Measurements from ENCODE around the gene UPK1A.

The UPK1A gene

DNA sequence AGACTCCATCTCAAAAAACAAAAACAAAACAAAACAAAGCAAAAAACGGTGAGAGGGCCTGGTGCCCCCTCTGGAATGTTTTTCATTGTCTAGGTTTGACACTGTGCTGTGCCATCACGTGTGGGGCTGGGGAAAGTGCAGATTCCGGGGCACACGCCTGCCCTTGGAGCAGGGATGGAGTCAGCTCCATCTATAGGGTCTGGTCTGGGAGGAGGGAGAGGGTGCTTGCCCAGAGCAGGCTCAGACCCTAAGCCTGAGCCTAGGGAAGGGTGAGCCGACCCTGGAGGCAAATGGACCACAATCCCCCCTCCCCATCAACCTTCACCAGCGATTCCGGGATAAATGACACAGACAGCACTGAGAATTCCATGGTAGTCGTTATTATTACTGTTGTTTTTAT lies 27.1 kb downstream of the UPK1A start:
- DNase-seq (ENCODE audit: low spot score): no peak

GRCh38 chr19:35693835-35694599 lies 27.7 kb downstream of the UPK1A start:
- peak; percentile 90 for DNase-seq (ENCODE audit: low spot score)

GRCh38 chr19:35695895-35696422 lies 29.6 kb downstream of the UPK1A start:
- DNase-seq (ENCODE audit: low spot score): no peak

- no peak for DNase-seq (ENCODE audit: low spot score)
Observed at GRCh38 chr19:35696835-35697234, 30.5 kb downstream of the UPK1A start.

DNA sequence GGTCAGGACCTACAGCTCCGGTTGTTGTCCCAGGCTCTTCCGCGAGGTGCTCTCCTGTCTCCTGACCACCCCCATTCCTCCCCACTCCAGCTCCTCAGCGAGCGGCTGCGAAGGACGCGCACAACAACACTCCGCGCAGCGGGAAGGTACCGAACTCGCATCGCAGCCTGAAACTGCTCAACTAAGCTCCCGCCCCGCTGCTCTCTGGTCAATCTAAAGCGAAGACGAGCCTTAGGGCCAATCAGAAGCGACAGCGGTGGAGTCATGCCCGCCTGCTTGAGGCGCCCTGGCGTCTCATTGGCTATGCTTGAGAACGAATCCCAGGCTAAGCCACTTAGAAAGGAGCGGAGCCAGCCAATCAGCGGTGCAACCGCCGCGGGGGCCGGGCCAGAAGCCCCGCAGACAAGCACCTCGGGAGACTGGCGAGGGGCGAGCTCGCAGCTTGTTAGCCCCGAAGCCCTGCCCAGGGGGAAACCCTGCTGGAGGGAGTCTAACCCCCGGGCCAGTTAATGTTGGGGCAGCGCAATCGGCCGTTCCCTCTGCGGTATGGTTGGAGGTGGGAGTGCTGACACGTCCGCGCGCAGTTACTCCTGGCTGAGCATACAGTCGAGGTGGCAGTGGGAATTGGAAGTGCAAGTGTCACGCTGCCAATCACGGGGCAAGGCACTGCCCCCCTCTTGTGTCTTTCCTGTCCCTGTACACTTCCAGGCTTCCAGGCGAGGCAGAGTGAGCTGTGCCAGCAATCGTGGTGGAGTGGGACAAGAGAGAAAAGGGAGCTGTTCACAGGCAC lies 36.1 kb downstream of the UPK1A start:
- DNase-seq (ENCODE audit: low spot score): peak; percentile 98

GRCh38 chr19:35703343-35703742 lies 37.0 kb downstream of the UPK1A start:
- no peak for DNase-seq (ENCODE audit: low spot score)

GRCh38 chr19:35704218-35704617 lies 37.9 kb downstream of the UPK1A start, which contains the start of gene ZBTB32:
ZBTB32 (plus strand) TSS chr19:35704558; CDS start chr19:35714627, 10,069 bp downstream.
- DNase-seq (ENCODE audit: low spot score): no peak

GRCh38 chr19:35708391-35708790 lies 42.1 kb downstream of the UPK1A start:
- no peak for DNase-seq (ENCODE audit: low spot score)

DNA sequence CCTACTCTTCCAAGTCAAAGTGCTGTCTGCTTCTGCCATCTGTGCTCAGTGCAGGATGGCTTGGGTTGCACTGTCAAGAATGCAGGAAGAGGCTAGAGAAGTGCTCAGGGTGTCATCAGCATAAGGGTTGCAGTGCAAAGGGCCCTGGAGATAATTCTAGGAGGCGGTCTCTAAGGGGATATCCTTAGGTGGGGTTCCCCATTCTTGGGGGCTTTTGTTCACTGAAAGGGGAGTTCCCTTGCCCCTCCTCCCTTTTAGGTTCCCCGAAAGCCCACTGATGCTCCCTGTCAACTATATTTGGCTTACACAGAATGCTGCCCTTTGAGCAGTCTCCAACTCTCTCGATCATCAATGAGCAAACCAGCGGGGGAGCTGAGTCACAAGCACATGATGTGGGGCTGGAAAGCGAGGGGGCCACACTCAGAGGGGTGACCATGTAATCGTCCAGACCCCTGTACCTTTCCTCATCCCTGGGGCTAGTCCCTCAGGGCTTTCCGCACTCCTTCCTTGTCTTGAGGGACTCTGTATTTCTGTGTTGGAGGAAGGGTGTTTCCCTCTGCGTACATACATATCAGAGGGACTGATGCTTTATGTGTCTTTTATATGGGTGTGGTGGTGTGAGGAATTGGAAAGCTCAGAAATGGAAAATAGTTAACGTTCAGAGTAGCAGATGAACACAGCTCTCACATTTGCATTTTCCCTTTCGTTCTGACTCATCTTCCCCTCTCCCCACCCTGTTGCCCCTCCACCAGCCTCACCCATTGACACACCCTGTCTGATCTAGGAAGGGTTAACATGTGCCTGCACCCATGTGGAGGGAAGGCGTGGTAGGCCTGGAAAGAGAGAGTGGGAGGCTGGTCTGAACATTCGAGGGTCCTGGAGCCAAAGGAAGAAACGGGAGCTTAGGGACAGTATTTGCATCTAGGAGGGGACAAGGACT lies 44.7 kb downstream of the UPK1A start:
- no peak for DNase-seq (ENCODE audit: low spot score)

DNA sequence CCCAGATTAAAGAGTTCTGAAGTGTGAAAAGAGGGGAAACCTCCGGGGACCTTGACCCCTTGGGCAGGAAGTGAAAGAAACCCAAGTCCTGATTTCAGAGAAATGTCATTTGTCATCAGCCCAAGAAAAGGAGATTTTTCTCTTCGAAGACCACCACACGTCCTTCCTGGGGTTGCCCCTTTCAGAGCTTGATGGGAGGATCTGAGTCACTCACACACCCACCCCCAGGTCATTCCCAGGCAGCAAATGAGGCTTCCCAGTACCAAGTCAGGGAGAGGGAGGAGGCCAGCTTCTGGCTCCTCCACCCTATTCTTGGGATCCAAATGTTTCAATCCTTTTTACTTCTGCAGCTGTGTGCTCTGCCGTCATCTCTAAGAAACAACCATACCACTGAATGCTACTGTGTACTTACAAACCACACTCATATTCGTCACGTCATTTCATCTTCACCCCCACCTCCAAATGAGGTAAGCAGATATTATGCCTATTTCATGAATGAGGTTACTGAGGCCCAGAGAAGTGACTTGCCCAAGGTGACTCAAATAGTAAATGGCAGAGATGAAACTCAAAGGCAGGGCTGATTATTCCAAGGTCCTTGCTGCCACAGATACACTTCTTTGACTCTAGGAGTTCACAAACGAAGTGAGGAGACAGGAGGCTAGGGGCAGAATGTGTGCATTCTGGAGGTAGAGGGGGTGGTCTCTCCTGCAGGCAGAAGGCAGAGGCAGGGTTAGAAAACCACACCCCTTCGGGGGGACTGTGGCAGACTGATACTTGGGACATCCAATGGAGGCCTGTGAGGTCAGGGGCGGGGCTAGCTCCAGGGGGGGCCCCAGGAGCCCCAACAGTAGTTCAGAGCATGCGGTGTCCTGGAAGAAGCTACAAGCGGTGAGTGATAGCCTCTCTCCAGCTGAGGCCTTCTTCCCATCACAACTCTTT lies 46.5 kb downstream of the UPK1A start:
- DNase-seq (ENCODE audit: low spot score): no peak

DNA sequence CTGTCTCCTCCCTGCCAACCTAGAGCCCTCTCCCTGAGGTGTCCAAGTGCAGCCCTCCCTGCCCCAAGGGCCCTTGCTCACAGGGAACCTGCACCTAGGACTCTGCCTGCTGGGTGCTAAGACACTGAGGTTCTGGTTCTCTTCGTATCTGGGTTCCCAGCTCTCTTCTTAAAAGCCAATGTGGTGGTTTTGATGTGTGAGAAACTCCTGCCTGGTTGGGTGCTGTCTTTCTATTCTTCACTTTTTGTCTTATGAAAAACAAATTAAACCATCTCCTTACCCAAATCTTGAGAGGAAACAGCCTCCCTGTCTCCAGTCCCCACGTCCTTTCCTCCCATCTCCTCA lies 47.2 kb downstream of the UPK1A start:
- DNase-seq (ENCODE audit: low spot score): no peak

DNA sequence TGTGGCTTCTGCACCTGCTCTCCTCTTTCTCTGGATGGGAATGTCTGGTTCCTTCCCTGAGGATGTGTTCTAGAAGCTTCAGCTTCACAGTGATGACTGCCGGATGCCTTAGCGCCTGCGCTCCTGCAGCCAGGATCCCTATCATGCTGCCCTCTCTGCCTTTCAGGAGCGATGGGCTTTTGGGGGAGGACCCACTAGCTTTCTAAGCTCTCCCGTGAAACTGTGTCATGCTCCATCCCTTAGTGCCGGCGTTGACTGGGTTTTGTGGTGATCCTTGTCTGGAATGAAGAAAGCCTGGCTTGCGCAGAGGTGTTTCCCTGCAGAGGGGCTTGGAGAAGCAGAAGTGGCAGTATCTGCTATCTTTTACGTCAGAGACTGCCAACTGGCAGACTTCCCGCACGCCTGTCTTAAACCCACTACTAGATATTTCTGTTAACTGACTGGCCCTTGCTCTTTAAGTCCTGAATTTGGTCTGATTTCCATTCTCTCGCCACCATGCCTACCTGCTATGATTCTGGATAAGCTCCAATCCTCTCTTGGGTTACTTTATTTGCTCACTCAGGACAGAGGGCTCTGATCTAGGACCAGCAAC lies 47.7 kb downstream of the UPK1A start:
- no peak for DNase-seq (ENCODE audit: low spot score)

DNA sequence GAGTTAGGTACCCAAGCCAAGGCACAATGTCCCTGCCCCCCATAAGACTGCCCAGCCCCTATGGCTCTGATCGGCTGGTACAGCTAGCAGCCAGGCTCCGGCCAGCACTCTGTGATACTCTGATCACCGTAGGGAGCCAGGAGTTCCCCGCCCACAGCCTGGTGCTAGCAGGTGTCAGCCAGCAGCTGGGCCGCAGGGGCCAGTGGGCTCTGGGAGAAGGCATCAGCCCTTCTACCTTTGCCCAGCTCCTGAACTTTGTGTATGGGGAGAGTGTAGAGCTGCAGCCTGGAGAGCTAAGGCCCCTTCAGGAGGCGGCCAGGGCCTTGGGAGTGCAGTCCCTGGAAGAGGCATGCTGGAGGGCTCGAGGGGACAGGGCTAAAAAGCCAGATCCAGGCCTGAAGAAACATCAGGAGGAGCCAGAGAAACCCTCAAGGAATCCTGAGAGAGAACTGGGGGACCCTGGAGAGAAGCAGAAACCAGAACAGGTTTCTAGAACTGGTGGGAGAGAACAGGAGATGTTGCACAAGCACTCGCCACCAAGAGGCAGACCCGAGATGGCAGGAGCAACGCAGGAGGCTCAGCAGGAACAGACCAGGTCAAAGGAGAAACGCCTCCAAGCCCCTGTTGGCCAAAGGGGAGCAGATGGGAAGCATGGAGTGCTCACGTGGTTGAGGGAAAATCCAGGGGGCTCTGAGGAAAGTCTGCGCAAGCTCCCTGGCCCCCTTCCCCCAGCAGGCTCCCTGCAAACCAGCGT lies 48.5 kb downstream of the UPK1A start:
- DNase-seq (ENCODE audit: low spot score): no peak

DNA sequence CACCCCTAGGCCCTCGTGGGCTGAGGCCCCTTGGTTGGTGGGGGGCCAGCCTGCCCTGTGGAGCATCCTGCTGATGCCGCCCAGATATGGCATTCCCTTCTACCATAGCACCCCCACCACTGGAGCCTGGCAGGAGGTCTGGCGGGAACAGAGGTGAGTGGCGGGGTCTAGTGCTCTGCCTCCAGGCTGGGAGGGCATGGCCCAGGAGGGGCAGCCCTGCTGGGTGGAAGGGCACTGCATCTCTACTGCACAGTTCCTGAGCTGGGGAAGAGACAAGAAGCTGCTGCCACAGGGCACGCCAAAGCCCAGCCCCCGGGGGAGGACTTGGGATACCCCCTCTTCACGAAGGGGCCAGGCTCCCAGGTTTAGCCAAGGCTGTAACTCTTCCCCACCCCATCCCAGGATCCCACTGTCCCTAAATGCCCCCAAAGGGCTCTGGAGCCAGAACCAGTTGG lies 49.1 kb downstream of the UPK1A start:
- no peak for DNase-seq (ENCODE audit: low spot score)

- peak; percentile 86 for DNase-seq (ENCODE audit: low spot score)
Observed at GRCh38 chr19:35715981-35716800, 49.9 kb downstream of the UPK1A start.

- DNase-seq (ENCODE audit: low spot score): peak; percentile 97
Observed at GRCh38 chr19:35716801-35717664, 50.7 kb downstream of the UPK1A start.

DNA sequence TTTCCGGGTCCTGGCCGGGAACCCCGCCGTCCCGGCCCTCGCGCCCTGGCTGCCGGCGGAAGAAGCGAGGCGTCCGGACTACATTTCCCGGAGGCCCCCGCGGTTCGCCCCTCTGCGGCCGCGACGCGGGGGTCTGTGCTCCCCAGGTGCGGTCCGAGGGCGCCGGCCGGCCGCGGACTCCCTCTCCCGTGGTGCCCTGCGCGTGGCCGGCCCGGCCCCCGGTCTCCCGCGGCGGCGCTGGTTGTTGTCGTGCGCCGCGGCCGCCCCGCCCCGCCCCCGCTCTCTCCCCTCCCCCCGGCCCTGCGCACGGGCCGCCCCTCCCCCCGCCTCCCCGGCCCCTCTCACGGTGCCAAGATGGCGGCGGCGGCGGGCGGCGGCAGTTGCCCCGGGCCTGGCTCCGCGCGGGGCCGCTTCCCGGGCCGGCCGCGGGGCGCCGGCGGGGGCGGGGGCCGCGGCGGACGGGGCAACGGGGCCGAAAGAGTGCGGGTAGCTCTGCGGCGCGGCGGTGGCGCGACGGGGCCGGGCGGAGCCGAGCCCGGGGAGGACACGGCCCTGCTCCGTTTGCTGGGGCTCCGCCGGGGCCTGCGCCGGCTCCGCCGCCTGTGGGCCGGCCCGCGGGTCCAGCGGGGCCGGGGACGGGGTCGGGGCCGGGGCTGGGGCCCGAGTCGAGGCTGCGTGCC lies 51.5 kb downstream of the UPK1A start, which contains the start of gene KMT2B:
Gene KMT2B, plus strand, starts transcription at position 339 of the 680 bp plus-strand sequence. Its CDS starts 16 bp downstream, at position 355.
- DNase-seq (ENCODE audit: low spot score): peak; percentile 100
